Measurements from ENCODE around the gene TTLL7.

- TF ChIP-seq, protein P1, sequence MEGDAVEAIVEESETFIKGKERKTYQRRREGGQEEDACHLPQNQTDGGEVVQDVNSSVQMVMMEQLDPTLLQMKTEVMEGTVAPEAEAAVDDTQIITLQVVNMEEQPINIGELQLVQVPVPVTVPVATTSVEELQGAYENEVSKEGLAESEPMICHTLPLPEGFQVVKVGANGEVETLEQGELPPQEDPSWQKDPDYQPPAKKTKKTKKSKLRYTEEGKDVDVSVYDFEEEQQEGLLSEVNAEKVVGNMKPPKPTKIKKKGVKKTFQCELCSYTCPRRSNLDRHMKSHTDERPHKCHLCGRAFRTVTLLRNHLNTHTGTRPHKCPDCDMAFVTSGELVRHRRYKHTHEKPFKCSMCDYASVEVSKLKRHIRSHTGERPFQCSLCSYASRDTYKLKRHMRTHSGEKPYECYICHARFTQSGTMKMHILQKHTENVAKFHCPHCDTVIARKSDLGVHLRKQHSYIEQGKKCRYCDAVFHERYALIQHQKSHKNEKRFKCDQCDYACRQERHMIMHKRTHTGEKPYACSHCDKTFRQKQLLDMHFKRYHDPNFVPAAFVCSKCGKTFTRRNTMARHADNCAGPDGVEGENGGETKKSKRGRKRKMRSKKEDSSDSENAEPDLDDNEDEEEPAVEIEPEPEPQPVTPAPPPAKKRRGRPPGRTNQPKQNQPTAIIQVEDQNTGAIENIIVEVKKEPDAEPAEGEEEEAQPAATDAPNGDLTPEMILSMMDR (IDR thresholded peaks at IDR 0.05; ENCODE audit: low read depth, low read length): no peak
- no peak for TF ChIP-seq EZH2phosphoT487 (IDR thresholded peaks at IDR 0.05; ENCODE audit: low read depth)
These were observed 1.3 kb downstream of the TTLL7 start for GRCh38 chr1:83997631-83998030.
